Omental fat pad (tissue), 4 donors: ENCODE data around the gene LRCH1. TPM values are rescaled to one million over a fixed set of nuclear protein-coding genes. Genes with fewer than 3 reads are reported as not detected.

Source experiments
- ATAC-seq: fragments of 150-250 bp; one replicate; pipeline ENCODE4 v1.9.1; 2016; ENCODE audit warnings: mild to moderate bottlenecking, moderate library complexity; ENCODE audit not compliant: low FRiP score
- DNase-seq: peaks from one replicate; pipeline ENCODE4 v3.0.0-alpha.2; 2019; ENCODE audit warnings: low spot score
- CTCF ChIP-seq, 3 donors: fragments of 450-650 bp; IDR thresholded peaks; one replicate each; pipeline ENCODE4 v1.5.1; 2016 to 2017; ENCODE audit warnings: antibody characterized with exemption in 3 of 3, mild to moderate bottlenecking in 3 of 3, moderate library complexity in 2 of 3
- total RNA-seq, 4 donors: library from RNA; depleted of rRNA; stranded (reverse); fragments of >200 nt; gene quantifications; one replicate each; pipeline ENCODE4 v1.1.0, GENCODE V29; 2016

The LRCH1 gene
- total RNA-seq, 4 donors from 2014 or later = 9.7 to 43.7 (median 16.5) TPM

- DNase-seq = no peak
- ATAC-seq = no peak
- TF ChIP-seq CTCF (IDR thresholded peaks at IDR 0.05) = no peak
Observed at GRCh38 chr13:46553521-46553885, 533 bp downstream of the LRCH1 start.

- peak; percentile 35 for DNase-seq
- no peak for TF ChIP-seq CTCF (IDR thresholded peaks at IDR 0.05)
- ATAC-seq = peak; percentile 83
Observed at GRCh38 chr13:46553886-46554858, 1.2 kb downstream of the LRCH1 start.

GRCh38 chr13:46554951-46555350 lies 2.0 kb downstream of the LRCH1 start:
- ATAC-seq = no peak
- no peak for DNase-seq
- TF ChIP-seq CTCF (IDR thresholded peaks at IDR 0.05) = no peak

GRCh38 chr13:46555722-46556417 lies 2.9 kb downstream of the LRCH1 start:
- no peak for ATAC-seq
- TF ChIP-seq CTCF (IDR thresholded peaks at IDR 0.05) = no peak
- no peak for DNase-seq

GRCh38 chr13:46556418-46556779 lies 3.4 kb downstream of the LRCH1 start:
- ATAC-seq = no peak
- TF ChIP-seq CTCF (IDR thresholded peaks at IDR 0.05) = no peak
- no peak for DNase-seq

- TF ChIP-seq CTCF (IDR thresholded peaks at IDR 0.05) = no peak
- ATAC-seq (no peak), DNase-seq (no peak)
Observed at GRCh38 chr13:46559272-46559805, 6.4 kb downstream of the LRCH1 start.
